Suprapubic skin (tissue), 4 donors: ENCODE data around the gene XIST.

Source experiments
- EP300 ChIP-seq: sonication (generic); formaldehyde crosslinking; IDR thresholded peaks from one replicate; pipeline ENCODE4 v1.6.1; 2017; ENCODE audit warnings: antibody characterized with exemption
- POLR2A ChIP-seq, 2 donors: fragments of 450-650 bp; IDR thresholded peaks; one replicate each; pipeline ENCODE4 v1.6.1; 2017; ENCODE audit warnings: antibody characterized with exemption in 2 of 2, mild to moderate bottlenecking in 2 of 2, moderate library complexity in 2 of 2
- POLR2AphosphoS5 ChIP-seq, 3 donors: sonication (generic); formaldehyde crosslinking; IDR thresholded peaks; one replicate each; pipeline ENCODE4 v1.6.1; 2017; ENCODE audit warnings: antibody characterized with exemption in 3 of 3
- TF ChIP-seq, protein P1 (sequence below), 2 donors: fragments of 200-600 bp in 1 of 2; fragments of 450-650 bp in 1 of 2; sonication (generic) in 1 of 2; IDR thresholded peaks; one replicate each; pipeline ENCODE4 v1.5.1; 2016 to 2019; ENCODE audit warnings: antibody characterized with exemption in 2 of 2, mild to moderate bottlenecking in 1 of 2, moderate library complexity in 1 of 2

DNA sequence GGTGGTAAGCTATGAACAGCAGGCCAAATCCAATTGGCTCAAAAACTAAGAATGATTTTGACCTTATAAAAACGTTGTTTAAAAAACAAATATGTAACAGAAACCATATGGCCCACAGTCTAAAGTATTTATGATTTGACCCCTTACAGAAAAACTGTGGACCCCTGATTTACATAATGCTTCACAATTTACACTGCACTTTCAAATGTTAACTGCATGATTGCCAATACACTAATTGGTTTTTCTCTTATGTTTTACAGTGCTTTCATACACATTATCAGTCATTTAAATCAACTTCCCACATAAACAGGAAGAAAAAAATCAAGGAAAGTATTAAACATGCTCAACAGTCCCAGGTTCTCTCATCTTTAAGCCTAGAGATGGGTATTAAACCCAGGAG lies 26.9 kb downstream of the XIST start:
- TF ChIP-seq, protein P1, sequence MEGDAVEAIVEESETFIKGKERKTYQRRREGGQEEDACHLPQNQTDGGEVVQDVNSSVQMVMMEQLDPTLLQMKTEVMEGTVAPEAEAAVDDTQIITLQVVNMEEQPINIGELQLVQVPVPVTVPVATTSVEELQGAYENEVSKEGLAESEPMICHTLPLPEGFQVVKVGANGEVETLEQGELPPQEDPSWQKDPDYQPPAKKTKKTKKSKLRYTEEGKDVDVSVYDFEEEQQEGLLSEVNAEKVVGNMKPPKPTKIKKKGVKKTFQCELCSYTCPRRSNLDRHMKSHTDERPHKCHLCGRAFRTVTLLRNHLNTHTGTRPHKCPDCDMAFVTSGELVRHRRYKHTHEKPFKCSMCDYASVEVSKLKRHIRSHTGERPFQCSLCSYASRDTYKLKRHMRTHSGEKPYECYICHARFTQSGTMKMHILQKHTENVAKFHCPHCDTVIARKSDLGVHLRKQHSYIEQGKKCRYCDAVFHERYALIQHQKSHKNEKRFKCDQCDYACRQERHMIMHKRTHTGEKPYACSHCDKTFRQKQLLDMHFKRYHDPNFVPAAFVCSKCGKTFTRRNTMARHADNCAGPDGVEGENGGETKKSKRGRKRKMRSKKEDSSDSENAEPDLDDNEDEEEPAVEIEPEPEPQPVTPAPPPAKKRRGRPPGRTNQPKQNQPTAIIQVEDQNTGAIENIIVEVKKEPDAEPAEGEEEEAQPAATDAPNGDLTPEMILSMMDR (IDR thresholded peaks at IDR 0.05): no peak
- TF ChIP-seq EP300: no peak
- TF ChIP-seq POLR2AphosphoS5 (IDR thresholded peaks at IDR 0.05): no peak
- no peak for TF ChIP-seq POLR2A (IDR thresholded peaks at IDR 0.05)
